Measurements from ENCODE around the gene REST. TPM values are rescaled to one million over a fixed set of nuclear protein-coding genes. Genes with fewer than 3 reads are reported as not detected.
"Not testable (repeated sequence)": the region's sequence is repeated elsewhere in the genome, so short reads cannot be mapped to it uniquely, and the experiment has no call there.

The REST gene
- total and polyA plus RNA-seq, 8 donors: 3.1 to 79.7 (median 37.1) TPM

- no peak overlapping the region for H3K27ac ChIP-seq
- peaks cover 0 to 12% (median 1%) of the 10 kb centered on the region in 4 donors for H3K4me1 ChIP-seq
- no peaks in the 10 kb centered on the region for H3K9me3 ChIP-seq
- no peaks in the 10 kb centered on the region for H3K27me3 ChIP-seq
- H3K36me3 ChIP-seq: peaks cover 12 to 50% (median 41%) of the 10 kb centered on the region in 4 donors
- WGBS, 5 donors: 63 to 89% (median 81%) methylated on average over 4 of the region's 4 CpGs
- TF ChIP-seq CTCF (IDR thresholded peaks at IDR 0.05) (no peak), POLR2A (IDR thresholded peaks at IDR 0.05) (no peak), EP300 (IDR thresholded peaks at IDR 0.05) (no peak), POLR2AphosphoS5 (IDR thresholded peaks at IDR 0.05) (no peak)
- no peak overlapping the region for H3K4me3 ChIP-seq
- intact Hi-C loops (cut with DNase I; ENCODE audit: low total_unique reads): no loop called here
- no peak for DNase-seq
Measured at GRCh38 chr4:56931924-56932323, 24.2 kb downstream of the REST start.

GRCh38 chr4:56937262-56937661 lies 29.6 kb downstream of the REST start:
- Histone ChIP-seq H3K36me3 (peaks cover 0 to 40% (median 32%) of the 10 kb centered on the region in 4 donors), H3K4me1 (peaks cover 0 to 5% (median 0%) of the 10 kb centered on the region in 4 donors), H3K9me3 (no peaks in the 10 kb centered on the region), H3K27ac (no peak overlapping the region), H3K4me3 (no peak overlapping the region), H3K27me3 (no peaks in the 10 kb centered on the region)
- TF ChIP-seq EP300 (IDR thresholded peaks at IDR 0.05) (no peak), POLR2A (IDR thresholded peaks at IDR 0.05) (no peak), CTCF (IDR thresholded peaks at IDR 0.05) (no peak), POLR2AphosphoS5 (IDR thresholded peaks at IDR 0.05) (no peak)
- DNase-seq: no peak
- WGBS, 5 donors: 87 to 94% (median 88%) methylated on average over 6 of the region's 6 CpGs
- intact Hi-C loops (cut with DNase I; ENCODE audit: low total_unique reads): no loop called here

- H3K4me3 ChIP-seq; DNase-seq; H3K9me3 ChIP-seq; H3K27ac ChIP-seq; H3K4me1 ChIP-seq; H3K27me3 ChIP-seq; intact Hi-C loops (cut with DNase I; ENCODE audit: low total_unique reads): not testable (repeated sequence)
- H3K36me3 ChIP-seq: peaks cover 0 to 40% (median 30%) of the 10 kb centered on the region in 4 donors
- WGBS, 5 donors: 95 to 100% (median 98%) methylated on average over 14 of the region's 14 CpGs
Measured at GRCh38 chr4:56939826-56940225, 32.1 kb downstream of the REST start.

- TF ChIP-seq CTCF (IDR thresholded peaks at IDR 0.05) (no peak), POLR2AphosphoS5 (IDR thresholded peaks at IDR 0.05) (no peak), EP300 (IDR thresholded peaks at IDR 0.05) (no peak), POLR2A (IDR thresholded peaks at IDR 0.05) (no peak)
- Histone ChIP-seq H3K27ac (no peak overlapping the region), H3K4me1 (no peaks in the 10 kb centered on the region), H3K36me3 (peaks cover 0 to 40% (median 30%) of the 10 kb centered on the region in 4 donors), H3K9me3 (no peaks in the 10 kb centered on the region), H3K4me3 (no peak overlapping the region), H3K27me3 (no peaks in the 10 kb centered on the region)
- 94 to 98% (median 97%) methylated on average over 12 of the region's 12 CpGs for WGBS, 5 donors
- DNase-seq: no peak
- intact Hi-C loops (cut with DNase I; ENCODE audit: low total_unique reads): no loop called here
Measured at GRCh38 chr4:56940403-56940802, 32.7 kb downstream of the REST start.

- DNase-seq: no peak
- Histone ChIP-seq H3K4me1 (no peaks in the 10 kb centered on the region), H3K27ac (no peak overlapping the region), H3K36me3 (peaks cover 0 to 40% (median 30%) of the 10 kb centered on the region in 4 donors), H3K27me3 (no peaks in the 10 kb centered on the region), H3K9me3 (no peaks in the 10 kb centered on the region), H3K4me3 (no peak overlapping the region)
- TF ChIP-seq EP300 (IDR thresholded peaks at IDR 0.05) (no peak), CTCF (IDR thresholded peaks at IDR 0.05) (no peak), POLR2A (IDR thresholded peaks at IDR 0.05) (no peak), POLR2AphosphoS5 (IDR thresholded peaks at IDR 0.05) (no peak)
- intact Hi-C loops (cut with DNase I; ENCODE audit: low total_unique reads): no loop called here
Measured at GRCh38 chr4:56940971-56941370, 33.3 kb downstream of the REST start.
